Superior temporal gyrus (tissue), 1 donor: Measurements from ENCODE around the gene DMD.

Source experiments
- DNase-seq: peaks from one replicate; pipeline ENCODE4 v3.0.0-alpha.2; 2016; ENCODE audit errors: extremely low spot score

Gene DMD

GRCh38 chrX:31298916-31299315, 1912.4 kb downstream of the DMD start:
- no peak for DNase-seq

GRCh38 chrX:31297881-31298280, 1913.5 kb downstream of the DMD start:
- DNase-seq: no peak

- DNase-seq: no peak
Measured at GRCh38 chrX:31294475-31294874, 1916.9 kb downstream of the DMD start.

- DNase-seq: no peak
Measured at GRCh38 chrX:31293409-31293808, 1917.9 kb downstream of the DMD start.

GRCh38 chrX:31291131-31291530, 1920.2 kb downstream of the DMD start:
- DNase-seq: no peak

- DNase-seq: no peak
Measured at GRCh38 chrX:31287861-31288260, 1923.5 kb downstream of the DMD start.

GRCh38 chrX:31280580-31280979, 1930.8 kb downstream of the DMD start:
- no peak for DNase-seq

- DNase-seq: no peak
Measured at GRCh38 chrX:31279359-31279758, 1932.0 kb downstream of the DMD start.

GRCh38 chrX:31272472-31272775, 1938.9 kb downstream of the DMD start:
- no peak for DNase-seq

GRCh38 chrX:31271615-31272471, 1939.5 kb downstream of the DMD start:
- no peak for DNase-seq

GRCh38 chrX:31269914-31270313, 1941.4 kb downstream of the DMD start:
- DNase-seq: no peak

GRCh38 chrX:31268359-31268758, 1943.0 kb downstream of the DMD start:
- DNase-seq: no peak

GRCh38 chrX:31266203-31267076, 1944.9 kb downstream of the DMD start:
- no peak for DNase-seq

- DNase-seq: no peak
Measured at GRCh38 chrX:31265383-31265782, 1946.0 kb downstream of the DMD start.

GRCh38 chrX:31260351-31260750, 1951.0 kb downstream of the DMD start:
- no peak for DNase-seq

- no peak for DNase-seq
Measured at GRCh38 chrX:31258166-31258565, 1953.2 kb downstream of the DMD start.

GRCh38 chrX:31255310-31256033, 1955.9 kb downstream of the DMD start:
- no peak for DNase-seq

- no peak for DNase-seq
Measured at GRCh38 chrX:31252133-31252532, 1959.2 kb downstream of the DMD start.

- no peak for DNase-seq
Measured at GRCh38 chrX:31251336-31251735, 1960.0 kb downstream of the DMD start.

- no peak for DNase-seq
Measured at GRCh38 chrX:31245714-31246113, 1965.6 kb downstream of the DMD start.

- DNase-seq: no peak
Measured at GRCh38 chrX:31243804-31244203, 1967.5 kb downstream of the DMD start.

- DNase-seq: no peak
Measured at GRCh38 chrX:31240982-31241381, 1970.4 kb downstream of the DMD start.
